Prostate gland (tissue), 2 donors: ENCODE data around the gene ANTXRL.

Experiments used
- POLR2A ChIP-seq: fragments of 450-650 bp; IDR thresholded peaks from one replicate; pipeline ENCODE4 v1.6.1; 2016; ENCODE audit warnings: antibody characterized with exemption, mild to moderate bottlenecking
- TF ChIP-seq, protein P1 (sequence below), 4 experiments: fragments of 200-600 bp in 2 of 4; fragments of 450-650 bp in 2 of 4; sonication (generic) in 2 of 4; IDR thresholded peaks; 1 replicate in 3 of 4; 2 replicates in 1 of 4; pipeline ENCODE4 v1.5.1; 2016 to 2019; ENCODE audit warnings: antibody characterized with exemption in 4 of 4, mild to moderate bottlenecking in 2 of 4, moderate library complexity in 2 of 4

DNA sequence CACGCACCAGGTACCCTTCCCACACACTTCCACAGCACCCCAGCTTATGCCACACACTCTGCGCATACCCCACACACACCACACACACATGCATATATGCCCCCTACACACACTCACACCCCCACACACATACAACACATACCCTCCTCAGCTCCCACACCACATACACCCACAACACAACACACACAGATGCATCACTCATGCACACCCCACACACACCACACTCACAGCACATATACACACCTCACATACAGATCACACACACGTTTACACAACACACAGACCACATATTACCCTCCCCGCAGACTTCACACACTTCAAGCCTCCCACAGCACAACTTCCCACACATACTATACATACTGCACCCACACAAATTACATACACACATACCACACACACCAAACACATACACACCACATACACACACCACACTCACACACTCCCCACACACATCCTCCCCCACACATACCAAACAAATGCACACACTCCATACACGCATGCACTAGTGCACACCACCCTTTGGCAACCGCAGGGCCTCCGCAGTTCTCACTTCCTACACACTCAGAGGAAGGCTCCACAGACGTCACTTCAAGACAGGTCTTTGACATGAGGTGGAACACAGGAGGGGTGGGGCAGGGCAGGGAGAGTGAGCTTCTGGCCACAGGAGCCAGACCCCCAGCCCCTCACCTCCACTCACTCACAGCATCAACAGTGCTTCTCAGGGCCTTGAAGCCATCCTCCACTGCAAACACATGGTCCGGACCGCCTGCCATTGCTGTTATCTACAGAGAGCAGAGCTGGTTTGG lies 18.5 kb upstream of the ANTXRL start:
- TF ChIP-seq, protein P1, sequence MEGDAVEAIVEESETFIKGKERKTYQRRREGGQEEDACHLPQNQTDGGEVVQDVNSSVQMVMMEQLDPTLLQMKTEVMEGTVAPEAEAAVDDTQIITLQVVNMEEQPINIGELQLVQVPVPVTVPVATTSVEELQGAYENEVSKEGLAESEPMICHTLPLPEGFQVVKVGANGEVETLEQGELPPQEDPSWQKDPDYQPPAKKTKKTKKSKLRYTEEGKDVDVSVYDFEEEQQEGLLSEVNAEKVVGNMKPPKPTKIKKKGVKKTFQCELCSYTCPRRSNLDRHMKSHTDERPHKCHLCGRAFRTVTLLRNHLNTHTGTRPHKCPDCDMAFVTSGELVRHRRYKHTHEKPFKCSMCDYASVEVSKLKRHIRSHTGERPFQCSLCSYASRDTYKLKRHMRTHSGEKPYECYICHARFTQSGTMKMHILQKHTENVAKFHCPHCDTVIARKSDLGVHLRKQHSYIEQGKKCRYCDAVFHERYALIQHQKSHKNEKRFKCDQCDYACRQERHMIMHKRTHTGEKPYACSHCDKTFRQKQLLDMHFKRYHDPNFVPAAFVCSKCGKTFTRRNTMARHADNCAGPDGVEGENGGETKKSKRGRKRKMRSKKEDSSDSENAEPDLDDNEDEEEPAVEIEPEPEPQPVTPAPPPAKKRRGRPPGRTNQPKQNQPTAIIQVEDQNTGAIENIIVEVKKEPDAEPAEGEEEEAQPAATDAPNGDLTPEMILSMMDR (IDR thresholded peaks at IDR 0.05): no peak
- TF ChIP-seq POLR2A: no peak
